Neural progenitor cell (in vitro differentiated cells): Measurements from ENCODE around the gene ADRA2B. TPM values are rescaled to one million over a fixed set of nuclear protein-coding genes. Genes with fewer than 3 reads are reported as not detected.

Experiments
- DNase-seq: peaks from one replicate; pipeline ENCODE4 v3.0.0-alpha.2; 2016; ENCODE audit warnings: low spot score
- H2AFZ ChIP-seq: fragments of 200-600 bp; sonication (generic); replicated peaks from 2 replicates; pipeline ENCODE4 v1.6.1; 2016; ENCODE audit warnings: antibody characterized with exemption
- H3F3A ChIP-seq: fragments of 200-600 bp; sonication (generic); 2 replicates; pipeline ENCODE4 v1.6.1; 2016; ENCODE audit warnings: antibody characterized with exemption, low read depth
- H3K27ac ChIP-seq: fragments of 200-600 bp; sonication (generic); 2 replicates; pipeline ENCODE4 v1.5.1; 2016; ENCODE audit warnings: mild to moderate bottlenecking
- H3K27me3 ChIP-seq: fragments of 200-600 bp; sonication (generic); 2 replicates; pipeline ENCODE4 v1.6.1; 2016; ENCODE audit warnings: mild to moderate bottlenecking, moderate library complexity
- H3K36me3 ChIP-seq: fragments of 200-600 bp; sonication (generic); 2 replicates; pipeline ENCODE4 v1.5.1; 2016
- H3K4me1 ChIP-seq: fragments of 200-600 bp; sonication (generic); 2 replicates; pipeline ENCODE4 v1.6.1; 2016; ENCODE audit warnings: mixed run types
- H3K4me2 ChIP-seq: fragments of 200-600 bp; sonication (generic); 2 replicates; pipeline ENCODE4 v1.6.1; 2016
- H3K4me3 ChIP-seq: fragments of 200-600 bp; sonication (generic); 2 replicates; pipeline ENCODE4 v1.5.1; 2016
- H3K79me2 ChIP-seq: fragments of 200-600 bp; sonication (generic); 2 replicates; pipeline ENCODE4 v1.6.1; 2016; ENCODE audit warnings: low read depth
- H3K9ac ChIP-seq: fragments of 200-600 bp; sonication (generic); 2 replicates; pipeline ENCODE4 v1.6.1; 2016
- H3K9me3 ChIP-seq: fragments of 200-600 bp; sonication (generic); 2 replicates; pipeline ENCODE4 v1.5.1; 2016; ENCODE audit warnings: low read depth
- H4K20me1 ChIP-seq: fragments of 200-600 bp; sonication (generic); 2 replicates; pipeline ENCODE4 v1.6.1; 2016; ENCODE audit warnings: low read depth
- H3K27ac Mint-ChIP-seq: 3 replicates; pipeline ENCODE4 v1.8.0; 2021; ENCODE audit warnings: mixed read lengths
- H3K27me3 Mint-ChIP-seq: 2 replicates; pipeline ENCODE4 v1.8.0; 2022; ENCODE audit warnings: low read depth, mild to moderate bottlenecking, inconsistent platforms, moderate library complexity, mixed read lengths; ENCODE audit not compliant: insufficient read depth
- H3K36me3 Mint-ChIP-seq: 3 replicates; pipeline ENCODE4 v1.8.0; 2021; ENCODE audit warnings: mixed read lengths
- H3K4me1 Mint-ChIP-seq: 3 replicates; pipeline ENCODE4 v1.8.0; 2021; ENCODE audit warnings: mixed read lengths
- H3K4me3 Mint-ChIP-seq: 3 replicates; pipeline ENCODE4 v1.8.0; 2021; ENCODE audit warnings: mild to moderate bottlenecking, moderate library complexity, mixed read lengths
- H3K9me3 Mint-ChIP-seq: 3 replicates; pipeline ENCODE4 v1.8.0; 2020; ENCODE audit warnings: mixed read lengths
- CTCF ChIP-seq: fragments of 200-600 bp; sonication (generic); IDR thresholded peaks from 2 replicates; pipeline ENCODE4 v1.5.1; 2017; ENCODE audit warnings: antibody characterized with exemption, mild to moderate bottlenecking
- EZH2 ChIP-seq: fragments of 200-600 bp; sonication (generic); IDR thresholded peaks from 2 replicates; pipeline ENCODE4 v1.6.1; 2017; ENCODE audit warnings: antibody characterized with exemption, mild to moderate bottlenecking, moderate library complexity
- EZH2phosphoT487 ChIP-seq: fragments of 200-600 bp; sonication (generic); IDR thresholded peaks from 2 replicates; pipeline ENCODE4 v1.6.1; 2017; ENCODE audit warnings: antibody characterized with exemption
- total RNA-seq: library from RNA; depleted of rRNA; stranded (reverse); fragments of >200 nt; gene quantifications from 2 replicates; pipeline ENCODE4 v1.2.3, GENCODE V29; 2015; ENCODE audit warnings: low replicate concordance

Gene ADRA2B
- total RNA-seq, 1 donor from 2014 or later = 3.0 TPM

- no peak overlapping the region for H2AFZ ChIP-seq
- Mint-ChIP-seq H3K4me3 (no peak overlapping the region), H3K27me3 (peaks cover 3% of the 10 kb centered on the region), H3K4me1 (no peaks in the 10 kb centered on the region), H3K36me3 (no peaks in the 10 kb centered on the region), H3K9me3 (no peaks in the 10 kb centered on the region), H3K27ac (no peak overlapping the region)
- H3K9ac ChIP-seq = no peak overlapping the region
- H3K9me3 ChIP-seq = no peaks in the 10 kb centered on the region
- H4K20me1 ChIP-seq = no peaks in the 10 kb centered on the region
- H3F3A ChIP-seq = no peaks in the 10 kb centered on the region
- TF ChIP-seq EZH2phosphoT487 (no peak), EZH2 (no peak), CTCF (no peak)
- H3K27ac ChIP-seq = no peak overlapping the region
- no peak for DNase-seq
- no peaks in the 10 kb centered on the region for H3K27me3 ChIP-seq
- H3K36me3 ChIP-seq = no peaks in the 10 kb centered on the region
- H3K79me2 ChIP-seq = no peaks in the 10 kb centered on the region
- no peak overlapping the region for H3K4me3 ChIP-seq
- H3K4me2 ChIP-seq = no peak overlapping the region
- H3K4me1 ChIP-seq = no peaks in the 10 kb centered on the region
Measured at GRCh38 chr2:96097441-96097840, 18.9 kb downstream of the ADRA2B start.

GRCh38 chr2:96095116-96095636, 21.2 kb downstream of the ADRA2B start:
- no peaks in the 10 kb centered on the region for H3K36me3 ChIP-seq
- H3K9ac ChIP-seq = no peak overlapping the region
- Mint-ChIP-seq H3K9me3 (no peaks in the 10 kb centered on the region), H3K4me1 (peaks cover 7% of the 10 kb centered on the region), H3K27me3 (peaks cover 5% of the 10 kb centered on the region), H3K36me3 (no peaks in the 10 kb centered on the region), H3K27ac (no peak overlapping the region), H3K4me3 (no peak overlapping the region)
- peaks cover 2% of the 10 kb centered on the region for H3F3A ChIP-seq
- H4K20me1 ChIP-seq = no peaks in the 10 kb centered on the region
- no peaks in the 10 kb centered on the region for H3K9me3 ChIP-seq
- no peaks in the 10 kb centered on the region for H3K79me2 ChIP-seq
- H3K4me2 ChIP-seq = no peak overlapping the region
- no peaks in the 10 kb centered on the region for H3K27me3 ChIP-seq
- no peak overlapping the region for H2AFZ ChIP-seq
- no peak overlapping the region for H3K4me3 ChIP-seq
- peaks cover 10% of the 10 kb centered on the region for H3K4me1 ChIP-seq
- no peak for TF ChIP-seq EZH2
- TF ChIP-seq EZH2phosphoT487 = no peak
- no peak for TF ChIP-seq CTCF
- no peak for DNase-seq
- H3K27ac ChIP-seq = no peak overlapping the region

- H3K9me3 Mint-ChIP-seq = no peaks in the 10 kb centered on the region
- no peaks in the 10 kb centered on the region for H4K20me1 ChIP-seq
- TF ChIP-seq EZH2phosphoT487 (no peak), CTCF (no peak), EZH2 (no peak)
- no peak for DNase-seq
- H3K27me3 Mint-ChIP-seq = peaks cover 5% of the 10 kb centered on the region
- H3K27ac ChIP-seq = no peak overlapping the region
- no peak overlapping the region for H3K4me3 ChIP-seq
- no peak overlapping the region for H3K9ac ChIP-seq
- no peaks in the 10 kb centered on the region for H3K27me3 ChIP-seq
- H3K27ac Mint-ChIP-seq = no peak overlapping the region
- H3K36me3 Mint-ChIP-seq = no peaks in the 10 kb centered on the region
- peaks cover 9% of the 10 kb centered on the region for H3K4me1 Mint-ChIP-seq
- no peaks in the 10 kb centered on the region for H3K9me3 ChIP-seq
- H2AFZ ChIP-seq = no peak overlapping the region
- no peaks in the 10 kb centered on the region for H3K79me2 ChIP-seq
- no peak overlapping the region for H3K4me2 ChIP-seq
- H3K4me3 Mint-ChIP-seq = no peak overlapping the region
- no peaks in the 10 kb centered on the region for H3K36me3 ChIP-seq
- H3F3A ChIP-seq = peaks cover 7% of the 10 kb centered on the region
- H3K4me1 ChIP-seq = peaks cover 17% of the 10 kb centered on the region
Measured at GRCh38 chr2:96093528-96093927, 22.8 kb downstream of the ADRA2B start.
